Left ventricle myocardium inferior (tissue), 1 donor: ENCODE data around the gene TP53BP1. TPM values are rescaled to one million over a fixed set of nuclear protein-coding genes. Genes with fewer than 3 reads are reported as not detected.

ENCODE experiments used
- DNase-seq: peaks from one replicate; pipeline ENCODE4 v3.0.0-alpha.2; 2020
- H3K27ac ChIP-seq: fragments of 200-600 bp; replicated peaks from 2 replicates; pipeline ENCODE4 v1.8.0; 2021
- H3K27me3 ChIP-seq: fragments of 200-600 bp; 2 replicates; pipeline ENCODE4 v1.8.0; 2021; ENCODE audit warnings: low read depth
- H3K36me3 ChIP-seq: fragments of 200-600 bp; 2 replicates; pipeline ENCODE4 v1.8.0; 2021
- H3K4me1 ChIP-seq: fragments of 200-600 bp; 2 replicates; pipeline ENCODE4 v1.8.0; 2021
- H3K4me3 ChIP-seq: fragments of 200-600 bp; 2 replicates; pipeline ENCODE4 v1.8.0; 2021; ENCODE audit warnings: mild to moderate bottlenecking, moderate library complexity
- H3K9me3 ChIP-seq: fragments of 200-600 bp; replicated peaks from 2 replicates; pipeline ENCODE4 v1.8.0; 2021
- CTCF ChIP-seq: fragments of 200-600 bp; IDR thresholded peaks from 2 replicates; pipeline ENCODE4 v1.8.0; 2021; ENCODE audit warnings: antibody characterized with exemption, mild to moderate bottlenecking, borderline replicate concordance
- intact Hi-C: fragments of 100-400 bp; cut with micrococcal nuclease; formaldehyde crosslinking; loops from one replicate; pipeline ENCODE4 v1.11.0; 2022
- total RNA-seq: library from RNA; stranded (reverse); fragmentation: NEBNext Ultra II Directional; extraction: Animal tissue kit (Norgen Biotek cat#: 25700); gene quantifications from one replicate; pipeline ENCODE4 v1.2.1, GENCODE V29; 2021
- donor health status: DM: no; HTN: yes; CAD: no; lungs with severe emphysema.

Gene TP53BP1
- total RNA-seq, 1 donor from 2014 or later: 28.6 TPM

GRCh38 chr15:43492266-43492665, 690 bp downstream of the TP53BP1 start:
- no peak for TF ChIP-seq CTCF
- H3K9me3 ChIP-seq: no peaks in the 10 kb centered on the region
- intact Hi-C loops: no loop called here
- no peaks in the 10 kb centered on the region for H3K27me3 ChIP-seq
- peak overlapping the region; percentile 91 for H3K4me3 ChIP-seq
- H3K4me1 ChIP-seq: peaks cover 34% of the 10 kb centered on the region
- DNase-seq: no peak
- H3K27ac ChIP-seq: peak overlapping the region; percentile 85
- peaks cover 25% of the 10 kb centered on the region for H3K36me3 ChIP-seq

- no peak for DNase-seq
- H3K27ac ChIP-seq: no peak overlapping the region
- intact Hi-C loops: no loop called here
- H3K27me3 ChIP-seq: no peaks in the 10 kb centered on the region
- H3K4me1 ChIP-seq: peaks cover 39% of the 10 kb centered on the region
- H3K4me3 ChIP-seq: no peak overlapping the region
- peaks cover 41% of the 10 kb centered on the region for H3K36me3 ChIP-seq
- no peaks in the 10 kb centered on the region for H3K9me3 ChIP-seq
- no peak for TF ChIP-seq CTCF
These were observed 3.8 kb downstream of the TP53BP1 start for GRCh38 chr15:43489191-43489590.

- no peak for DNase-seq
- no peaks in the 10 kb centered on the region for H3K27me3 ChIP-seq
- peaks cover 43% of the 10 kb centered on the region for H3K4me1 ChIP-seq
- no peaks in the 10 kb centered on the region for H3K9me3 ChIP-seq
- H3K27ac ChIP-seq: no peak overlapping the region
- peaks cover 41% of the 10 kb centered on the region for H3K36me3 ChIP-seq
- intact Hi-C loops: no loop called here
- no peak overlapping the region for H3K4me3 ChIP-seq
- no peak for TF ChIP-seq CTCF
These were observed 4.2 kb downstream of the TP53BP1 start for GRCh38 chr15:43488790-43489189.

- Histone ChIP-seq H3K27ac (no peak overlapping the region), H3K4me1 (peaks cover 35% of the 10 kb centered on the region), H3K36me3 (peaks cover 43% of the 10 kb centered on the region), H3K27me3 (no peaks in the 10 kb centered on the region), H3K9me3 (no peaks in the 10 kb centered on the region), H3K4me3 (no peak overlapping the region)
- DNase-seq: no peak
- no peak for TF ChIP-seq CTCF
- intact Hi-C loops: no loop called here
These were observed 5.6 kb downstream of the TP53BP1 start for GRCh38 chr15:43487271-43487895.

- peak overlapping the region; percentile 9 for H3K27ac ChIP-seq
- H3K4me1 ChIP-seq: peaks cover 20% of the 10 kb centered on the region
- H3K36me3 ChIP-seq: peaks cover 54% of the 10 kb centered on the region
- H3K27me3 ChIP-seq: no peaks in the 10 kb centered on the region
- H3K9me3 ChIP-seq: no peaks in the 10 kb centered on the region
- intact Hi-C loops: no loop called here
- no peak for TF ChIP-seq CTCF
- H3K4me3 ChIP-seq: no peak overlapping the region
- no peak for DNase-seq
These were observed 8.5 kb downstream of the TP53BP1 start for GRCh38 chr15:43484455-43484854.
